ENCODE results near the gene COL11A2.

DNA sequence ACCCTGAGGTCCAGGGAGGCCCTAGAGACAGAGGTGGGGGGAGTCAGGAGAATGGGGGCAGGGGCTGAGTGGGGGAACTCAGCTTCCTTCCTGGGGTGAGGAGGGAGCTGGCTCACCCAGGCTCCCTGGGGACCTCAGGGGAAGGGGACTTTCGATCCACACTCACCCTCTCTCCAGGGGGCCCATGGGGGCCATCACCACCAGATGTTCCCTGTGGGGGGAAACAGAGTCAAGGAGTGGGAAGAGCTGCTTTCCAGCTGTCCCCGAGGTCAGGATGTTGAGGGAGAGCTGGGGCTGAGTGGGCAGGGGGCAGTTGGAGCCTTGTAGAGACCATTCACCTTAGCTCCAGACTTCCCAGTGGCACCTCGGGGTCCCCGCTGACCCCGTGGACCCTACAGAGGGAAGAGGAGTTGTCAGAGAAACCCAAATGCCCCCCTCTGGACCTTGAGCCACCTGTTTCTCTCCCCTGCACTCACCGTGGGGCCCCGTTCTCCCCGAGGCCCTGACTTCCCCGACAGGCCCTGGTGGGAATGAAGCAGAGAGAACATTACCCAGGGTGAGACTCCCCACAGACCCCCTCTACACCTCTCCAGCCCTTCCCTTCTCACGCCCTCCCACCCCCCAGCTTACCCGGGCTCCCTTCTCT is 18.6 kb downstream of the COL11A2 start:
- TF ChIP-seq CREB1 (IDR thresholded peaks at IDR 0.05; ENCODE audit: low read depth) (no peak), TAF1 (IDR thresholded peaks at IDR 0.05; ENCODE audit: low read depth) (no peak), EP300 (IDR thresholded peaks at IDR 0.05; ENCODE audit: borderline replicate concordance) (no peak), FOXM1 (IDR thresholded peaks at IDR 0.05; ENCODE audit: borderline replicate concordance, low read depth) (no peak), TCF12 (IDR thresholded peaks at IDR 0.05; ENCODE audit: low read depth) (no peak), TEAD4 (IDR thresholded peaks at IDR 0.05) (no peak), CEBPB (IDR thresholded peaks at IDR 0.05) (no peak), RAD21 (IDR thresholded peaks at IDR 0.05; ENCODE audit: low read depth) (no peak)
- TF ChIP-seq, protein P1, sequence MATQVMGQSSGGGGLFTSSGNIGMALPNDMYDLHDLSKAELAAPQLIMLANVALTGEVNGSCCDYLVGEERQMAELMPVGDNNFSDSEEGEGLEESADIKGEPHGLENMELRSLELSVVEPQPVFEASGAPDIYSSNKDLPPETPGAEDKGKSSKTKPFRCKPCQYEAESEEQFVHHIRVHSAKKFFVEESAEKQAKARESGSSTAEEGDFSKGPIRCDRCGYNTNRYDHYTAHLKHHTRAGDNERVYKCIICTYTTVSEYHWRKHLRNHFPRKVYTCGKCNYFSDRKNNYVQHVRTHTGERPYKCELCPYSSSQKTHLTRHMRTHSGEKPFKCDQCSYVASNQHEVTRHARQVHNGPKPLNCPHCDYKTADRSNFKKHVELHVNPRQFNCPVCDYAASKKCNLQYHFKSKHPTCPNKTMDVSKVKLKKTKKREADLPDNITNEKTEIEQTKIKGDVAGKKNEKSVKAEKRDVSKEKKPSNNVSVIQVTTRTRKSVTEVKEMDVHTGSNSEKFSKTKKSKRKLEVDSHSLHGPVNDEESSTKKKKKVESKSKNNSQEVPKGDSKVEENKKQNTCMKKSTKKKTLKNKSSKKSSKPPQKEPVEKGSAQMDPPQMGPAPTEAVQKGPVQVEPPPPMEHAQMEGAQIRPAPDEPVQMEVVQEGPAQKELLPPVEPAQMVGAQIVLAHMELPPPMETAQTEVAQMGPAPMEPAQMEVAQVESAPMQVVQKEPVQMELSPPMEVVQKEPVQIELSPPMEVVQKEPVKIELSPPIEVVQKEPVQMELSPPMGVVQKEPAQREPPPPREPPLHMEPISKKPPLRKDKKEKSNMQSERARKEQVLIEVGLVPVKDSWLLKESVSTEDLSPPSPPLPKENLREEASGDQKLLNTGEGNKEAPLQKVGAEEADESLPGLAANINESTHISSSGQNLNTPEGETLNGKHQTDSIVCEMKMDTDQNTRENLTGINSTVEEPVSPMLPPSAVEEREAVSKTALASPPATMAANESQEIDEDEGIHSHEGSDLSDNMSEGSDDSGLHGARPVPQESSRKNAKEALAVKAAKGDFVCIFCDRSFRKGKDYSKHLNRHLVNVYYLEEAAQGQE (IDR thresholded peaks at IDR 0.05; ENCODE audit: low read depth), result no peak
- TF ChIP-seq, protein P2, sequence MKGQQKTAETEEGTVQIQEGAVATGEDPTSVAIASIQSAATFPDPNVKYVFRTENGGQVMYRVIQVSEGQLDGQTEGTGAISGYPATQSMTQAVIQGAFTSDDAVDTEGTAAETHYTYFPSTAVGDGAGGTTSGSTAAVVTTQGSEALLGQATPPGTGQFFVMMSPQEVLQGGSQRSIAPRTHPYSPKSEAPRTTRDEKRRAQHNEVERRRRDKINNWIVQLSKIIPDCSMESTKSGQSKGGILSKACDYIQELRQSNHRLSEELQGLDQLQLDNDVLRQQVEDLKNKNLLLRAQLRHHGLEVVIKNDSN (IDR thresholded peaks at IDR 0.05), result no peak
